ENCODE results near the gene FLRT2.

FLRT2 gene

GRCh38 chr14:85531141-85531586, 1.2 kb downstream of the FLRT2 start:
- DNase-seq, result no peak

GRCh38 chr14:85531587-85532373, 1.8 kb downstream of the FLRT2 start:
- no peak for DNase-seq

GRCh38 chr14:85532374-85533022, 2.6 kb downstream of the FLRT2 start:
- DNase-seq, result no peak

- no peak for DNase-seq
Measured at GRCh38 chr14:85533023-85533860, 3.3 kb downstream of the FLRT2 start.

GRCh38 chr14:85533861-85534291, 3.9 kb downstream of the FLRT2 start:
- no peak for DNase-seq

- no peak for DNase-seq
Measured at GRCh38 chr14:85534458-85535293, 4.7 kb downstream of the FLRT2 start.

GRCh38 chr14:85535321-85535720, 5.4 kb downstream of the FLRT2 start:
- no peak for DNase-seq

GRCh38 chr14:85535991-85536832, 6.3 kb downstream of the FLRT2 start:
- DNase-seq, result no peak

GRCh38 chr14:85536833-85537190, 6.9 kb downstream of the FLRT2 start:
- DNase-seq, result no peak

- no peak for DNase-seq
Measured at GRCh38 chr14:85537526-85537925, 7.6 kb downstream of the FLRT2 start.

- no peak for DNase-seq
Measured at GRCh38 chr14:85538636-85539035, 8.7 kb downstream of the FLRT2 start.

GRCh38 chr14:85539510-85539909, 9.6 kb downstream of the FLRT2 start:
- no peak for DNase-seq

GRCh38 chr14:85542623-85543022, 12.7 kb downstream of the FLRT2 start:
- DNase-seq, result no peak

- no peak for DNase-seq
Measured at GRCh38 chr14:85545738-85546137, 15.8 kb downstream of the FLRT2 start.

- no peak for DNase-seq
Measured at GRCh38 chr14:85546390-85546789, 16.4 kb downstream of the FLRT2 start.

GRCh38 chr14:85549697-85550096, 19.8 kb downstream of the FLRT2 start:
- DNase-seq, result no peak

GRCh38 chr14:85554106-85554505, 24.2 kb downstream of the FLRT2 start:
- DNase-seq, result no peak

- no peak for DNase-seq
Measured at GRCh38 chr14:85556267-85556666, 26.3 kb downstream of the FLRT2 start.

- DNase-seq, result no peak
Measured at GRCh38 chr14:85558505-85558904, 28.6 kb downstream of the FLRT2 start.

- DNase-seq, result no peak
Measured at GRCh38 chr14:85562630-85563029, 32.7 kb downstream of the FLRT2 start.

GRCh38 chr14:85564841-85565527, 35.0 kb downstream of the FLRT2 start:
- no peak for DNase-seq

Data from activated CD4-positive, alpha-beta T cell treated with anti-CD3 and anti-CD28 coated beads, Interleukin-2, amount 50 U/mL, for 4 hours (primary cell).